Naive thymus-derived CD4-positive, alpha-beta T cell (primary cell): ENCODE measurements around the gene MPG. TPM values are rescaled to one million over a fixed set of nuclear protein-coding genes. Genes with fewer than 3 reads are reported as not detected.
A peak's percentile ranks its signal among the peaks of the same experiment; 100 is the strongest.

ENCODE experiments used
- ATAC-seq: fragments of 150-1000 bp; cut with Tn5 transposase; 2 replicates; pipeline ENCODE4 v1.10.0; 2021; ENCODE audit warnings: mild to moderate bottlenecking, moderate library complexity
- CTCF ChIA-PET: fragments of 350-600 bp; sonication (Branson Sonifier 250); formaldehyde crosslinking; loops from one replicate; lab custom pipeline; 2021; ENCODE audit warnings: antibody characterized with exemption; lab: Charles Lee
- POLR2A ChIA-PET: fragments of 350-600 bp; sonication (Branson Sonifier 250); formaldehyde crosslinking; loops from one replicate; lab custom pipeline; 2021; ENCODE audit warnings: antibody characterized with exemption, inconsistent platforms; lab: Charles Lee
- DNase-seq, 9 donors: peaks; one replicate each; pipeline versions ENCODE4 v3.0.0 to v3.0.0-alpha.2; 2020 to 2022; ENCODE audit warnings: mixed read lengths in 1 of 9
- H3K27ac ChIP-seq: one replicate; pipeline ENCODE4 v1.7.0; 2013; ENCODE audit warnings: mild to moderate bottlenecking, low read depth, low read length, moderate library complexity
- H3K27me3 ChIP-seq, 2 donors: one replicate each; pipeline ENCODE4 v1.7.0; 2013; ENCODE audit warnings: low read length in 2 of 2, mild to moderate bottlenecking in 2 of 2, moderate library complexity in 2 of 2; ENCODE audit not compliant: control insufficient read depth in 2 of 2, insufficient read depth in 2 of 2
- H3K36me3 ChIP-seq, 3 experiments: 1 replicate in 2 of 3; 2 replicates in 1 of 3; pipeline ENCODE4 v1.7.0; 2013; ENCODE audit warnings: low read length in 3 of 3, mild to moderate bottlenecking in 3 of 3, moderate library complexity in 1 of 3; ENCODE audit not compliant: insufficient read depth in 3 of 3, control insufficient read depth in 2 of 3
- H3K4me1 ChIP-seq, 2 donors: one replicate each; pipeline ENCODE4 v1.7.0; 2013; ENCODE audit warnings: low read length in 2 of 2, mild to moderate bottlenecking in 2 of 2, moderate library complexity in 1 of 2; ENCODE audit not compliant: control insufficient read depth in 2 of 2, insufficient read depth in 2 of 2
- H3K4me3 ChIP-seq: 2 replicates; pipeline ENCODE4 v1.7.0; 2013; ENCODE audit warnings: mild to moderate bottlenecking, low read length
- H3K9me3 ChIP-seq, 3 experiments: 1 replicate in 2 of 3; 2 replicates in 1 of 3; pipeline ENCODE4 v1.7.0; 2013; ENCODE audit warnings: low read length in 3 of 3; ENCODE audit not compliant: control insufficient read depth in 2 of 3
- H3K27ac Mint-ChIP-seq, 9 donors: one replicate each; pipeline ENCODE4 v1.8.0; 2020 to 2022; ENCODE audit warnings: mixed read lengths in 9 of 9, mild to moderate bottlenecking in 8 of 9, moderate library complexity in 5 of 9, inconsistent platforms in 2 of 9
- H3K27me3 Mint-ChIP-seq, 5 donors: one replicate each; pipeline ENCODE4 v1.8.0; 2021 to 2022; ENCODE audit warnings: mixed read lengths in 5 of 5, mild to moderate bottlenecking in 1 of 5
- H3K36me3 Mint-ChIP-seq, 5 donors: one replicate each; pipeline ENCODE4 v1.8.0; 2020 to 2022; ENCODE audit warnings: mixed read lengths in 5 of 5, mild to moderate bottlenecking in 3 of 5, inconsistent platforms in 1 of 5
- H3K4me1 Mint-ChIP-seq, 7 donors: one replicate each; pipeline ENCODE4 v1.8.0; 2020 to 2022; ENCODE audit warnings: mixed read lengths in 7 of 7, mild to moderate bottlenecking in 3 of 7, inconsistent platforms in 1 of 7
- H3K4me3 Mint-ChIP-seq, 10 donors: one replicate each; pipeline ENCODE4 v1.8.0; 2020 to 2022; ENCODE audit warnings: mild to moderate bottlenecking in 10 of 10, mixed read lengths in 10 of 10, moderate library complexity in 6 of 10, inconsistent platforms in 2 of 10
- H3K9me3 Mint-ChIP-seq, 11 donors: one replicate each; pipeline ENCODE4 v1.8.0; 2020 to 2022; ENCODE audit warnings: mixed read lengths in 11 of 11, mild to moderate bottlenecking in 4 of 11, inconsistent platforms in 1 of 11, moderate library complexity in 1 of 11
- intact Hi-C, 2 donors: fragments of 100-400 bp; cut with micrococcal nuclease; formaldehyde crosslinking; loops; one replicate each; pipeline ENCODE4 v1.15.1; 2023
- polyA plus RNA-seq, 2 donors: library from polyadenylated mRNA; unstranded; fragments of 300-500 nt; fragmentation: Illumina TruSeq; gene quantifications; one replicate each; pipeline ENCODE4 v1.2.3, GENCODE V29; 2021
- total RNA-seq, 6 experiments: library from RNA in 5 of 6; stranded (reverse) in 5 of 6; gene quantifications; 1 replicate in 5 of 6; 2 replicates in 1 of 6; pipeline ENCODE4 v1.2.3 and lab custom pipeline; 2021 to 2026

The MPG gene
- total and polyA plus RNA-seq, 7 experiments from 2014 or later: 17.5 to 59.5 (median 25.7) TPM

- no peak overlapping the region for H3K4me3 ChIP-seq
- peaks cover 14 to 32% (median 15%) of the 10 kb centered on the region in 5 donors for H3K27me3 Mint-ChIP-seq
- peak overlapping the region in 6 of 10 donors; percentile 70 to 86 (median 82) for H3K4me3 Mint-ChIP-seq
- H3K4me1 Mint-ChIP-seq: peaks cover 14 to 41% (median 30%) of the 10 kb centered on the region in 7 donors
- no peaks in the 10 kb centered on the region for H3K9me3 ChIP-seq
- peaks cover 0 to 1% (median 0%) of the 10 kb centered on the region in 11 donors for H3K9me3 Mint-ChIP-seq
- intact Hi-C loops: no loop called here
- ChIA-PET POLR2A (interaction anchor here (0.6 to 1.6 kb wide), 2 partner anchors 22 to 644 kb away, joined by 3 to 5 read pairs; no protein-coding TSS in a partner anchor), CTCF (interaction anchor here (1.4 to 3.1 kb wide), 2 partner anchors 10 to 18 kb away, joined by 5 to 9 read pairs; no protein-coding TSS in a partner anchor)
- no peak for DNase-seq
- H3K4me1 ChIP-seq: peaks cover 14 to 15% of the 10 kb centered on the region in 2 donors
- H3K27ac Mint-ChIP-seq: peak overlapping the region in 3 of 9 donors; percentile 14 to 76 (median 41)
- H3K36me3 Mint-ChIP-seq: peaks cover 0 to 5% (median 0%) of the 10 kb centered on the region in 5 donors
- peaks cover 0 to 10% (median 0%) of the 10 kb centered on the region in 3 experiments for H3K36me3 ChIP-seq
- no peaks in the 10 kb centered on the region for H3K27me3 ChIP-seq
- no peak overlapping the region for H3K27ac ChIP-seq
- ATAC-seq: no peak
Observed at GRCh38 chr16:75580-76501, 2.2 kb upstream of the MPG start.

- peak overlapping the region; percentile 71 for H3K27ac ChIP-seq
- ATAC-seq (no peak), DNase-seq (no peak)
- no peaks in the 10 kb centered on the region for H3K9me3 ChIP-seq
- ChIA-PET POLR2A (interaction anchor here (1.2 to 1.6 kb wide), 2 partner anchors 18 to 21 kb away, joined by 3 to 5 read pairs; no protein-coding TSS in a partner anchor), CTCF (interaction anchor here (1.4 to 3.1 kb wide), 2 partner anchors 10 to 18 kb away, joined by 5 to 9 read pairs; no protein-coding TSS in a partner anchor)
- Mint-ChIP-seq H3K27ac (peak overlapping the region in 5 of 9 donors; percentile 15 to 76 (median 56)), H3K4me3 (peak overlapping the region; percentile 70 to 86 (median 81)), H3K36me3 (peaks cover 0 to 5% (median 0%) of the 10 kb centered on the region in 5 donors), H3K27me3 (peaks cover 11 to 25% (median 14%) of the 10 kb centered on the region in 5 donors), H3K9me3 (peaks cover 0 to 1% (median 0%) of the 10 kb centered on the region in 11 donors), H3K4me1 (peaks cover 14 to 41% (median 30%) of the 10 kb centered on the region in 7 donors)
- no peaks in the 10 kb centered on the region for H3K27me3 ChIP-seq
- intact Hi-C loops: no loop called here
- peak overlapping the region; percentile 84 for H3K4me3 ChIP-seq
- H3K36me3 ChIP-seq: peaks cover 0 to 10% (median 0%) of the 10 kb centered on the region in 3 experiments
- peaks cover 14 to 15% of the 10 kb centered on the region in 2 donors for H3K4me1 ChIP-seq
Observed at GRCh38 chr16:76535-77272, 1.3 kb upstream of the MPG start.

GRCh38 chr16:77273-77806 is 685 bp upstream of the MPG start:
- Histone ChIP-seq H3K36me3 (peaks cover 0 to 10% (median 0%) of the 10 kb centered on the region in 3 experiments), H3K4me1 (peaks cover 14 to 15% of the 10 kb centered on the region in 2 donors), H3K9me3 (no peaks in the 10 kb centered on the region), H3K27me3 (no peaks in the 10 kb centered on the region), H3K27ac (peak overlapping the region; percentile 71), H3K4me3 (peak overlapping the region; percentile 84)
- CTCF ChIA-PET: interaction anchor here (1.4 to 3.1 kb wide), 2 partner anchors 11 to 17 kb away, joined by 5 to 9 read pairs; no protein-coding TSS in a partner anchor
- Mint-ChIP-seq H3K9me3 (peaks cover 0 to 1% (median 0%) of the 10 kb centered on the region in 11 donors), H3K36me3 (peaks cover 0 to 5% (median 0%) of the 10 kb centered on the region in 5 donors), H3K4me1 (peaks cover 14 to 41% (median 30%) of the 10 kb centered on the region in 7 donors), H3K27me3 (peaks cover 11 to 24% (median 14%) of the 10 kb centered on the region in 5 donors), H3K4me3 (peak overlapping the region; percentile 70 to 86 (median 81)), H3K27ac (peak overlapping the region in 4 of 9 donors; percentile 31 to 73 (median 47))
- peak; percentile 42 for ATAC-seq
- POLR2A ChIA-PET: interaction anchor here (0.5 to 1.6 kb wide), 3 partner anchors 17 to 314 kb away, joined by 3 to 5 read pairs (median 3); no protein-coding TSS in a partner anchor
- peak in 6 of 9 donors; percentile 15 to 63 (median 26) for DNase-seq
- intact Hi-C loops: no loop called here

GRCh38 chr16:78444-79150 is 572 bp downstream of the MPG start:
- ChIA-PET POLR2A (no interaction called here), CTCF (interaction anchor here (0.6 to 0.9 kb wide), 2 partner anchors 282 to 1329 kb away, joined by 3 read pairs; no protein-coding TSS in a partner anchor)
- Histone ChIP-seq H3K9me3 (no peaks in the 10 kb centered on the region), H3K4me3 (peak overlapping the region; percentile 84), H3K36me3 (peaks cover 0 to 19% (median 0%) of the 10 kb centered on the region in 3 experiments), H3K27me3 (no peaks in the 10 kb centered on the region), H3K27ac (peak overlapping the region; percentile 71), H3K4me1 (peaks cover 14 to 15% of the 10 kb centered on the region in 2 donors)
- DNase-seq: no peak
- Mint-ChIP-seq H3K36me3 (peaks cover 0 to 3% (median 0%) of the 10 kb centered on the region in 5 donors), H3K9me3 (peaks cover 0 to 1% (median 0%) of the 10 kb centered on the region in 11 donors), H3K27ac (peak overlapping the region; percentile 62 to 89 (median 84)), H3K27me3 (peaks cover 4 to 15% (median 8%) of the 10 kb centered on the region in 5 donors), H3K4me1 (peaks cover 11 to 45% (median 30%) of the 10 kb centered on the region in 7 donors), H3K4me3 (peak overlapping the region; percentile 84 to 93 (median 90))
- intact Hi-C loops: loop anchor here (1.0 to 2.0 kb wide), 2 partner anchors 18 to 25 kb away; partner anchors contain the start of genes POLR3K (in 2 of the 2) and SNRNP25 (in 2 of the 2)
- peak; percentile 24 for ATAC-seq

GRCh38 chr16:79151-80054 is 1.4 kb downstream of the MPG start:
- no peaks in the 10 kb centered on the region for H3K27me3 ChIP-seq
- POLR2A ChIA-PET: no interaction called here
- peaks cover 16 to 21% of the 10 kb centered on the region in 2 donors for H3K4me1 ChIP-seq
- peaks cover 0 to 7% (median 6%) of the 10 kb centered on the region in 5 donors for H3K27me3 Mint-ChIP-seq
- H3K4me3 Mint-ChIP-seq: peak overlapping the region; percentile 84 to 93 (median 90)
- H3K9me3 ChIP-seq: no peaks in the 10 kb centered on the region
- peaks cover 18 to 53% (median 35%) of the 10 kb centered on the region in 7 donors for H3K4me1 Mint-ChIP-seq
- CTCF ChIA-PET: interaction anchor here (0.6 to 0.9 kb wide), 2 partner anchors 15 to 281 kb away, joined by 3 read pairs; no protein-coding TSS in a partner anchor
- H3K36me3 Mint-ChIP-seq: peaks cover 0 to 7% (median 0%) of the 10 kb centered on the region in 5 donors
- H3K9me3 Mint-ChIP-seq: peaks cover 0 to 1% (median 0%) of the 10 kb centered on the region in 11 donors
- no peak overlapping the region for H3K4me3 ChIP-seq
- peaks cover 0 to 25% (median 0%) of the 10 kb centered on the region in 3 experiments for H3K36me3 ChIP-seq
- intact Hi-C loops: loop anchor here in 1 of 2 donors (2.0 kb wide), 1 partner anchor 17 kb away; no protein-coding TSS in a partner anchor
- no peak for ATAC-seq
- H3K27ac Mint-ChIP-seq: peak overlapping the region in 8 of 9 donors; percentile 5 to 89 (median 84)
- no peak overlapping the region for H3K27ac ChIP-seq
- no peak for DNase-seq
